Measurements from ENCODE around the gene SWSAP1. TPM values are rescaled to one million over a fixed set of nuclear protein-coding genes. Genes with fewer than 3 reads are reported as not detected.
A peak's percentile ranks its signal among the peaks of the same experiment; 100 is the strongest.

The SWSAP1 gene
- total and polyA plus RNA-seq, 2 of the 8 experiments (the other 6 are each of a cell fraction or from before 2014, with no cell fraction given) = 3.1 to 5.2 TPM

DNA sequence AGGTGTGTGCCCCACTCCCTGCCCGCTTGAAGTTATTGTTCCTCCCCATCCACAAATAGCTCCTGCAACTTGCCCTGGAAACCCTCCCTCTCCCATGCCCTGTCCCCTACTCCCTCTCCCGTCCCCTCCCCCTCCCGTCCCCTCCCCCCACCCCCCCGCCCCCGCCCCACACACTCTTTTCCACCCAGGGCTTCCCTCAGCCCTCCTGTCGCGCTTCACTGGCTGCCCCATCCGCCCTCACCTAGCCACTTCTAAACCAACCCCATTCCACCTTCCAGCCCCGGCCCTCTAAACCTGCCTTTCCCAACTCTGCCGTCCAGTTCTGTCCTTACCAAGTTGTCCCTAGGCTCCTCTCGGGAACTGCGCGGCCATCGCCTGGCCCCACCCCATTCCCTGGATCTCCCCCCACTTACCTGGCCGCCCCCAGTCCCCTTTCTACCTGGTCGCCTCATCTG is 43.7 kb downstream of the SWSAP1 start:
- Histone ChIP-seq H3K14ac (ENCODE audit: insufficient read length) (no peak overlapping the region), H3K23ac (ENCODE audit: insufficient read length) (no peak overlapping the region), H3K4me2 (ENCODE audit: insufficient read depth in 1 of 2, low read depth in 2 of 2, low read length in 2 of 2) (peak overlapping the region; percentile 77 to 90), H3K27ac (ENCODE audit: low read depth, low read length) (peak overlapping the region; percentile 69; the same call in 1 of the 2 replicates), H3K36me3 (ENCODE audit: control insufficient read depth in 2 of 4, insufficient read depth in 4 of 4, low read length in 3 of 4) (0 out of 8 replicates have a peak, but pooled peaks cover 0 to 3% (median 0%) of the 10 kb centered on the region in 4 experiments), H4K8ac (ENCODE audit: extremely low read depth, insufficient read depth, low read length) (peak overlapping the region; percentile 94; the same call in 1 of the 2 replicates), H3K4me3 (ENCODE audit: extremely low read depth in 1 of 4, insufficient read depth in 2 of 4, low read depth in 3 of 4, low read length in 4 of 4) (peak overlapping the region; percentile 72 to 88 (median 80)), H3K79me1 (ENCODE audit: low read depth, low read length) (peaks cover 5% of the 10 kb centered on the region), H4K20me1 (replicated peaks in 1 of 2; ENCODE audit: control insufficient read depth in 1 of 2, insufficient read depth in 2 of 2, low read length in 2 of 2) (no peaks in the 10 kb centered on the region), H3K9me3 (ENCODE audit: insufficient read depth in 2 of 2, low read depth in 1 of 2, low read length in 1 of 2) (no peaks in the 10 kb centered on the region), H2BK120ac (replicated peaks; ENCODE audit: low read depth, low read length) (peak overlapping the region; percentile 38), H3K4me1 (replicated peaks in 1 of 4; ENCODE audit: control insufficient read depth in 3 of 4, insufficient read depth in 4 of 4, low read length in 3 of 4) (peaks cover 0 to 15% (median 7%) of the 10 kb centered on the region in 4 experiments; a peak in 5 of 7 replicates), H3K79me2 (ENCODE audit: control insufficient read depth in 1 of 2, insufficient read depth in 2 of 2, low read length in 2 of 2) (no peaks in the 10 kb centered on the region), H2BK12ac (ENCODE audit: low read depth, low read length) (peak overlapping the region; percentile 75; the same call in 1 of the 2 replicates), H3K9ac (replicated peaks in 1 of 4; ENCODE audit: extremely low read depth in 1 of 4, low read depth in 3 of 4, low read length in 3 of 4) (peak overlapping the region in 3 of 4 experiments; percentile 58 to 75 (median 67); a peak in 6 of 7 replicates), H2BK15ac (ENCODE audit: low read length) (peak overlapping the region; percentile 81; the same call in 1 of the 2 replicates), H2AFZ (ENCODE audit: low read length) (no peak overlapping the region), H3K56ac (replicated peaks; ENCODE audit: insufficient read length, low read depth, low read length) (peak overlapping the region; percentile 91), H3K4ac (replicated peaks; ENCODE audit: insufficient read length, low read depth, low read length) (no peak overlapping the region), H4K91ac (replicated peaks; ENCODE audit: insufficient read length, low read length) (peak overlapping the region; percentile 70), H2BK20ac (ENCODE audit: low read length) (0 out of 2 replicates have a peak overlapping the region, but pooled peaks have one; percentile 72), H2AK5ac (ENCODE audit: low read depth, low read length) (no peak overlapping the region), H2BK5ac (ENCODE audit: low read depth, low read length) (peak overlapping the region; percentile 95; the same call in 1 of the 2 replicates), H3K27me3 (replicated peaks in 1 of 4; ENCODE audit: control insufficient read depth in 3 of 4, extremely low read depth in 1 of 4, insufficient read depth in 3 of 4, low read length in 3 of 4) (peaks cover 0 to 19% (median 12%) of the 10 kb centered on the region in 4 experiments; a peak in 5 of 7 replicates), H4K5ac (ENCODE audit: insufficient read length, low read depth, low read length) (peak overlapping the region; percentile 97), H3K23me2 (ENCODE audit: low read depth, low read length) (peaks cover 34% of the 10 kb centered on the region), H3K18ac (ENCODE audit: extremely low read depth, low read length) (peak overlapping the region; percentile 87)
- 36% methylated on average over 1 of the region's 16 CpGs; no CpG with 5 or more reads in 1 of the 2 experiments for WGBS, 2 experiments (ENCODE audit: extremely low coverage in 1 of 2, insufficient coverage in 1 of 2, insufficient read length in 1 of 2, insufficient replicate concordance in 2 of 2, low coverage in 1 of 2, low lambda C conversion rate in 2 of 2, missing lambda C conversion rate in 1 of 2)
- FAIRE-seq (no peak), DNase-seq (ENCODE audit: low read depth in 1 of 2, low spot score in 2 of 2) (no peak)
- POLR2A ChIA-PET (ENCODE audit: partially characterized antibody) = interaction anchor here (0.6 to 3.6 kb wide), 20 partner anchors 8 to 124 kb away, joined by 3 to 48 read pairs (median 4); partner anchors contain the start of genes EPOR, ODAD3, PRKCSH and SWSAP1
- CTCF ChIA-PET (ENCODE audit: partially characterized antibody) = interaction anchor here (0.6 to 13.7 kb wide), 5 partner anchors 10 to 51 kb away, joined by 3 to 197 read pairs (median 4); partner anchors contain the start of genes EPOR and SWSAP1
- TF ChIP-seq CHD2 (IDR thresholded peaks at IDR 0.05; ENCODE audit: low read length) (no peak), PHF8 (conservative IDR thresholded peaks at IDR 0.05; ENCODE audit: low read depth, low read length) (peak; percentile 44), SIN3A (conservative IDR thresholded peaks at IDR 0.05 in 1 of 2, IDR thresholded peaks at IDR 0.05 in 1 of 2; ENCODE audit: low read depth in 1 of 2, low read length in 2 of 2) (no peak), ASH2L (IDR thresholded peaks at IDR 0.05; ENCODE audit: low read length) (peak; percentile 36), TAF1 (IDR thresholded peaks at IDR 0.05; ENCODE audit: low read depth, low read length) (peak; percentile 53; the same call in 1 of the 2 replicates)
